Right atrium auricular region (tissue), 2 donors: Measurements from ENCODE around the gene GAS2. TPM values are rescaled to one million over a fixed set of nuclear protein-coding genes. Genes with fewer than 3 reads are reported as not detected.
"Not testable (repeated sequence)": the region's sequence is repeated elsewhere in the genome, so short reads cannot be mapped to it uniquely, and the experiment has no call there.

Experiments
- DNase-seq: peaks from one replicate; pipeline ENCODE4 v3.0.0-alpha.2; 2019; ENCODE audit warnings: low spot score
- H3K27ac ChIP-seq, 2 donors: fragments of 200-600 bp; sonication (generic); 1 replicate in 1 of 2; 2 replicates in 1 of 2; pipeline ENCODE4 v1.5.1; 2016 to 2019
- H3K27me3 ChIP-seq, 2 donors: fragments of 200-600 bp; sonication (generic); one replicate each; pipeline versions ENCODE4 v1.5.1 to v1.6.0; 2017 to 2019
- H3K36me3 ChIP-seq: fragments of 200-600 bp; sonication (generic); one replicate; pipeline ENCODE4 v1.5.1; 2016
- H3K4me1 ChIP-seq, 2 donors: fragments of 200-600 bp; sonication (generic); one replicate each; pipeline versions ENCODE4 v1.5.1 to v1.6.0; 2017 to 2019
- H3K4me3 ChIP-seq, 2 donors: fragments of 200-600 bp; sonication (generic); 1 replicate in 1 of 2; 2 replicates in 1 of 2; pipeline ENCODE4 v1.5.1; 2017 to 2019; ENCODE audit warnings: mild to moderate bottlenecking in 1 of 2, moderate library complexity in 1 of 2
- H3K9me3 ChIP-seq, 2 donors: fragments of 200-600 bp; sonication (generic); one replicate each; pipeline ENCODE4 v1.5.1; 2019
- total RNA-seq, 2 donors: library from RNA; depleted of rRNA; stranded (reverse); fragments of >200 nt; gene quantifications; one replicate each; pipeline ENCODE4 v1.1.0, GENCODE V29; 2016
- TF ChIP-seq, protein P1 (sequence below), 2 donors: fragments of 200-600 bp; sonication (generic); IDR thresholded peaks; one replicate each; pipeline ENCODE4 v1.5.1; 2019; ENCODE audit warnings: antibody characterized with exemption in 2 of 2

Gene GAS2
- total RNA-seq, 2 donors from 2014 or later: 6.5 to 9.7 TPM

DNA sequence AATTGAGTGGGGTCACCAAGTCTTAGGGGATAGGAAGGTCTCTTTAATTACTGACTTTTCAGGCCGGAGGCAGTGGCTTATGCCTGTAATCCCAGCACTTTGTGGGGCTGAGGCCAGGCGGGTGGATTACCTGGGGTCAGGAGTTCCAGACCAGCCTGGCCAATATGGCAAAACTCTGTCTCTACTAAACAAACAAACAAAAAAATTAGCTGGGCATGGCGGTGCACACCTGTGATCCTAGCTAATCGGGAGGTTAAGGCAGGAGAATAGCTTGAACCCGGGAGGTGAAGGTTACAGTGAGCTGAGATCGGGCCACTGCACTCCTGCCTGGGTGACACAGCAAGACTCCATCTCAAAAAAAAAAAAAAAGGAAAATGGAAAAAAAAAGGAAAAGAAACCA lies 39.0 kb upstream of the GAS2 start:
- no peaks in the 10 kb centered on the region for H3K36me3 ChIP-seq
- no peaks in the 10 kb centered on the region for H3K9me3 ChIP-seq
- no peak overlapping the region for H3K27ac ChIP-seq
- DNase-seq: no peak
- peaks cover 0 to 9% of the 10 kb centered on the region in 2 donors for H3K4me1 ChIP-seq
- H3K4me3 ChIP-seq: no peak overlapping the region
- TF ChIP-seq, protein P1, sequence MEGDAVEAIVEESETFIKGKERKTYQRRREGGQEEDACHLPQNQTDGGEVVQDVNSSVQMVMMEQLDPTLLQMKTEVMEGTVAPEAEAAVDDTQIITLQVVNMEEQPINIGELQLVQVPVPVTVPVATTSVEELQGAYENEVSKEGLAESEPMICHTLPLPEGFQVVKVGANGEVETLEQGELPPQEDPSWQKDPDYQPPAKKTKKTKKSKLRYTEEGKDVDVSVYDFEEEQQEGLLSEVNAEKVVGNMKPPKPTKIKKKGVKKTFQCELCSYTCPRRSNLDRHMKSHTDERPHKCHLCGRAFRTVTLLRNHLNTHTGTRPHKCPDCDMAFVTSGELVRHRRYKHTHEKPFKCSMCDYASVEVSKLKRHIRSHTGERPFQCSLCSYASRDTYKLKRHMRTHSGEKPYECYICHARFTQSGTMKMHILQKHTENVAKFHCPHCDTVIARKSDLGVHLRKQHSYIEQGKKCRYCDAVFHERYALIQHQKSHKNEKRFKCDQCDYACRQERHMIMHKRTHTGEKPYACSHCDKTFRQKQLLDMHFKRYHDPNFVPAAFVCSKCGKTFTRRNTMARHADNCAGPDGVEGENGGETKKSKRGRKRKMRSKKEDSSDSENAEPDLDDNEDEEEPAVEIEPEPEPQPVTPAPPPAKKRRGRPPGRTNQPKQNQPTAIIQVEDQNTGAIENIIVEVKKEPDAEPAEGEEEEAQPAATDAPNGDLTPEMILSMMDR (IDR thresholded peaks at IDR 0.05): no peak
- no peaks in the 10 kb centered on the region for H3K27me3 ChIP-seq

DNA sequence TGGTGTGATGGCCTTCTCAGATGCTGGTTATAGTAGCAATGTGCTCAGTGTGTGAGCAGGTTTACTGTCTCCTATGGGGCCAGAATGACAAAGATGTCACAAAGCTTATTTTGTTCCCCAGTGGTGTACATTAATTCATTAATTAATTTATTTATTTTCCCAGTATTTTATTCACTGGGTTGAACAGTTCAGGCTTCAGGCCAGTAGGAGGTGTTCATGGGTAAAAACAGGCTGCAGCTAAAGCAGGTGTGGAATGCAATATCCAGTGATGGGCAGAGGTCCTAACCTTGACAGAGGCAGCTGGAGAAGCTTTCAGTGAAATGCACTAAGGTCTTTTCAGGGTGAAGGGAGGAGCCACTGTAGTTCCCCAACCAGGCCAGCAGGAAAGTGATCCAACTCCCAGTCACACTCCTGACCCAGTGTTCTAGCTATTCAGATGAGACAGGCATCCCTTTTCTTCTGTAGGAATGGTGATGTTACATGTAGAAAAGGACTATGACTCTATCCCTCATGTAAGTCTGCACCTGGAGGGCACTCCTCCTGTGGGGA lies 33.0 kb upstream of the GAS2 start:
- Histone ChIP-seq H3K4me1 (no peaks in the 10 kb centered on the region), H3K27ac (no peak overlapping the region), H3K9me3 (no peaks in the 10 kb centered on the region), H3K4me3 (no peak overlapping the region), H3K36me3 (no peaks in the 10 kb centered on the region), H3K27me3 (no peaks in the 10 kb centered on the region)
- DNase-seq: no peak
- TF ChIP-seq, protein P1 (IDR thresholded peaks at IDR 0.05): no peak

DNA sequence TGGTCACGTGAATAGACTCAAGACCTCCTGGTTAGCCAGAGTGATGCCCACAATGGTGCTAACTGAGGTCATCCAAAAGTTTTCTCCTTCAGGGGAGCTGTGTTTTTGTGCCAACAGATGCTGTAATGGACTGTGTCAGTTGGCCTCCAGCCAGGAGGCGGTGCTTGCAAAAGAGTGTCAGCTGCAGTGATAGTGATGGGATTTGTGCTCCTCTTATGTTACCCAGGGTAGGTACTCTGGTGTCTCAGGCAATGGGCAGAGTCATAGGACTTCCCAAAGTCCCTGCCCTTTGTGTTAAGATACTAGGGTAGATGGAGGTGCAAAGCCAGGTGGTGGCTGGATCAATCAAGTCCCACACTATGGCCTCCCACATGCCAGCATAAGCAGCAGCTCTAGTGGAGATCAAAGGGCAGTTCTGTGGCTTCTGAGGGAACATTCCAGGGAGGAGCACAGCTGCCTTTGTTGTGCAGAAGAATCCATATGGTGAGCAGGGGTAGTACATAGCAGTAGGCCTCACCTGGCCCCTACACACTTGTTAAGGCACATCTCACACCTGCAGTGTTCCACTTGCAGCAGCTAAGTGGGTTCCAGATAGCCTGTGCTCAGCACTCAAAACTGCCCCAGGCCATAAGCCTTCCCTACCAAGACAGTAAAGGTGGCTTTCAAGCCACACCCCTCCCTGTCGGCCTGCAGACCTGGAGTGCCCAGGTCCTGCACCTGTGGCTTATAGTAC lies 31.3 kb upstream of the GAS2 start:
- H3K36me3 ChIP-seq: no peaks in the 10 kb centered on the region
- no peak overlapping the region for H3K4me3 ChIP-seq
- H3K27me3 ChIP-seq: no peaks in the 10 kb centered on the region
- H3K27ac ChIP-seq: no peak overlapping the region
- no peaks in the 10 kb centered on the region for H3K9me3 ChIP-seq
- TF ChIP-seq, protein P1 (IDR thresholded peaks at IDR 0.05): no peak
- no peaks in the 10 kb centered on the region for H3K4me1 ChIP-seq
- DNase-seq: no peak

DNA sequence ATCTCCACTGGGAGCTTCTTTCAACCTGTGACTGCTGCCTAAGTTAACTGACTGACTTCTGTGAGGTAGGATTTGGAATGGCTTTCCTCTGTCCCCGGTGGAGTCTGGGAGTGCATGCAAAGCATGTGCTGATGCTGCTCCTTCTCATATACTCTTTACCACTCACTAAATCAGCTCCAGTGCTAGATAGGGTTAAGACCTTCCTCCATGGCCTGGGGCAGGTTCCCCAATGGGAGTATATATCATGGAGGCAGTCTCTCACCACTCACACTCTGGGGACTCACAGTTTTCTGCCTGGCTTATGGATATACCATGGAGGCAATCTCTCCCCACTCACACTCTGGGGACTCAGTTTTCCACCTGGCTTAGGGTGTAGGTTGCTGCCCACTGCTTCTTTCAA lies 30.7 kb upstream of the GAS2 start:
- Histone ChIP-seq H3K4me1 (no peaks in the 10 kb centered on the region), H3K9me3 (no peaks in the 10 kb centered on the region), H3K27ac (no peak overlapping the region), H3K27me3 (no peaks in the 10 kb centered on the region), H3K4me3 (no peak overlapping the region), H3K36me3 (no peaks in the 10 kb centered on the region)
- no peak for DNase-seq
- TF ChIP-seq, protein P1 (IDR thresholded peaks at IDR 0.05): no peak

DNA sequence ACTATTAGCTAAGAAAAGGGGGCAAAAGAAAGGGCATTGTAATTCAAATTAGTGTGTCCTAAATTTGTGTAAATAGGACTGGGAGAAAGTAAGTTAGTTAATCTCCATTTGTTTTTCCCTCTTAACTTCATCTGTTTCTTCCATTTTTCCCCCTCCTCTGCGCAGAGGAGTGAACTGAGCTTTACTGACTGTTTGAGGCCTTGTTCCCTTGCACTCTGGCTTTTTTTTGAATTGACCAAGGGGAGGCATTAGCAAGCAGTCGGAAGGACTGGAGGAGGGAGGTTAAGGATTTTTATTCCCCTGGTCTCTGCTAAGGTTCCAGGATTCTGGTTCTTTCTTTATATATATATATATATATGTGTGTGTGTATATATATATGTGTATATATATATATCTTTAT lies 25.5 kb upstream of the GAS2 start:
- no peaks in the 10 kb centered on the region for H3K9me3 ChIP-seq
- no peak for DNase-seq
- no peaks in the 10 kb centered on the region for H3K4me1 ChIP-seq
- H3K27me3 ChIP-seq: no peaks in the 10 kb centered on the region
- no peaks in the 10 kb centered on the region for H3K36me3 ChIP-seq
- TF ChIP-seq, protein P1 (IDR thresholded peaks at IDR 0.05): no peak
- H3K4me3 ChIP-seq: no peak overlapping the region
- H3K27ac ChIP-seq: no peak overlapping the region

DNA sequence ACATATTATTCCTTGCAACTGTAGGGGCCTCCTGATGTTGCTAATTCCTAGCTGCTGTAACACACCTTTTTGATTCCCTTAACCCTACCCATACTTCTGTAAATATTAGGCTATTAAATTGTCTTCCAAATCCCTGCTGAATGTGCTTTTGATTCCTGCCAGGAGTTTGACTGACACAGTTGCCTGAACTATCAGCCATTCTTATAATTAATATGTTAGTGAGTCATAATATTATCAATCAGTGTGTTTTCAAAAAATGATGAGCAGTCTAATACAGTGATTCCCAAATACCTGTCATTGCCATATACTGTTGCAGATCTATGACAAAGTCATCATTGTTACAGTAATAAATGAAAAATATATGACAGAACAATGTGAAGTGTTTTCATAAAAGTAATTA lies 24.9 kb upstream of the GAS2 start:
- H3K36me3 ChIP-seq: no peaks in the 10 kb centered on the region
- DNase-seq: no peak
- no peaks in the 10 kb centered on the region for H3K9me3 ChIP-seq
- H3K27ac ChIP-seq: no peak overlapping the region
- TF ChIP-seq, protein P1 (IDR thresholded peaks at IDR 0.05): no peak
- H3K27me3 ChIP-seq: no peaks in the 10 kb centered on the region
- H3K4me1 ChIP-seq: no peaks in the 10 kb centered on the region
- H3K4me3 ChIP-seq: no peak overlapping the region

DNA sequence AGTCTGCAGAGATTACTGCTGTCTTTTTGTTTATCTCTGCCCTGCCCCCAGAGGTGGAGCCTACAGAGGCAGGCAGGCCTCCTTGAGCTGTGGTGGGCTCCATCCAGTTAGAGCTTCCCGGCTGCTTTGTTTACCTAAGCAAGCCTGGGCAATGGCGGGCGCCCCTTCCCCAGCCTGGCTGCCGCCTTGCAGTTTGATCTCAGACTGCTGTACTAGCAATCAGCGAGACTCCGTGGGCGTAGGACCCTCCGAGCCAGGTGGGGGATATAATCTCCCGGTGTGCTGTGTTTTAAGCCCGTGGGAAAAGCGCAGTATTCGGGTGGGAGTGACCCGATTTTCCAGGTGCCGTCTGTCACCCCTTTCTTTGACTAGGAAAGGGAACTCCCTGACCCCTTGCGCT lies 14.1 kb upstream of the GAS2 start:
- H3K27ac ChIP-seq, H3K4me3 ChIP-seq, H3K4me1 ChIP-seq, H3K36me3 ChIP-seq, DNase-seq, H3K9me3 ChIP-seq, H3K27me3 ChIP-seq: not testable (repeated sequence)
